Measurements from ENCODE around the gene NUP42. TPM values are rescaled to one million over a fixed set of nuclear protein-coding genes. Genes with fewer than 3 reads are reported as not detected.

The NUP42 gene
- total and polyA plus RNA-seq, 2 of the 13 experiments (the other 11 are each of a cell fraction or from before 2014, with no cell fraction given) = 32.0 to 51.5 TPM

- TF ChIP-seq, protein P1, sequence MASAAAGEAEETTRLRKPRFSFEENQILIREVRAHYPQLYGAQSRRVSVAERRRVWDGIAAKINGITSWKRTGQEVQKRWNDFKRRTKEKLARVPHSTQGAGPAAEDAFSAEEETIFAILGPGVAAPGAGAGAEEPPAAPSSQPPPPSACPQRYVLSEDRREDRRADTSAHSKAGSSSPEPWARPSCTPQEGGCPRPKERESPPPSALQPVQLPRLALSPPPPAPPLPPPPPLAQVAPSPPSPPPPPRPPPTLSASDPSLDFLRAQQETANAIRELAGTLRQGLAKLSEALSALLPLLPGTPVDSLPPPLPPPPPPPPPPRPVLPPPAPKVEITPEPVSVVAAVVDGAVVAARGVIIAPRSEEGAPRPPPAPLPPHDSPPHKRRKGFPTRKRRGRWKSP (CRISPR knock-in tag; IDR thresholded peaks at IDR 0.05) = peak; percentile 91
- TF ChIP-seq SATB2 (CRISPR knock-in tag; IDR thresholded peaks at IDR 0.05) (no peak), FIP1L1 (IDR thresholded peaks at IDR 0.05; ENCODE audit: borderline replicate concordance, insufficient read depth, low read depth, low read length) (no peak), KLF6 (CRISPR knock-in tag; IDR thresholded peaks at IDR 0.05) (peak; percentile 69; the same call in 1 of the 2 replicates), ZNF44 (CRISPR knock-in tag; IDR thresholded peaks at IDR 0.05) (0 out of 2 replicates have a peak, but pooled peaks have one; percentile 78), ZNF331 (CRISPR knock-in tag; IDR thresholded peaks at IDR 0.05) (peak; percentile 57), HDAC1 (CRISPR knock-in tag; IDR thresholded peaks at IDR 0.05) (peak; percentile 98), EHMT2 (IDR thresholded peaks at IDR 0.05; ENCODE audit: borderline replicate concordance, low read depth, low read length) (no peak), MIER2 (CRISPR knock-in tag; IDR thresholded peaks at IDR 0.05) (0 out of 2 replicates have a peak, but pooled peaks have one; percentile 9), SRF (IDR thresholded peaks at IDR 0.05; ENCODE audit: low read depth, low read length) (peak; percentile 80), IKZF1 (IDR thresholded peaks at IDR 0.05) (no peak), HNRNPL (IDR thresholded peaks at IDR 0.05; ENCODE audit: low read depth, low read length) (0 out of 2 replicates have a peak, but pooled peaks have one; percentile 53), ZNF335 (CRISPR knock-in tag; IDR thresholded peaks at IDR 0.05) (peak; percentile 60; the same call in 1 of the 2 replicates), ZNF546 (CRISPR knock-in tag; conservative IDR thresholded peaks at IDR 0.05) (peak; percentile 75; the same call in 1 of the 2 replicates), MYC (CRISPR knock-in tag; IDR thresholded peaks at IDR 0.05; ENCODE audit: borderline replicate concordance) (peak; percentile 92), FOXK2 (IDR thresholded peaks at IDR 0.05) (no peak), ARID2 (CRISPR knock-in tag; IDR thresholded peaks at IDR 0.05; ENCODE audit: borderline replicate concordance) (peak; percentile 92), ZNF772 (CRISPR knock-in tag; IDR thresholded peaks at IDR 0.05) (peak; percentile 80; the same call in 1 of the 2 replicates), ZNF775 (CRISPR knock-in tag; IDR thresholded peaks at IDR 0.05; ENCODE audit: borderline replicate concordance) (no peak), CC2D1A (CRISPR knock-in tag; IDR thresholded peaks at IDR 0.05) (no peak)
- TF ChIP-seq, protein P2, sequence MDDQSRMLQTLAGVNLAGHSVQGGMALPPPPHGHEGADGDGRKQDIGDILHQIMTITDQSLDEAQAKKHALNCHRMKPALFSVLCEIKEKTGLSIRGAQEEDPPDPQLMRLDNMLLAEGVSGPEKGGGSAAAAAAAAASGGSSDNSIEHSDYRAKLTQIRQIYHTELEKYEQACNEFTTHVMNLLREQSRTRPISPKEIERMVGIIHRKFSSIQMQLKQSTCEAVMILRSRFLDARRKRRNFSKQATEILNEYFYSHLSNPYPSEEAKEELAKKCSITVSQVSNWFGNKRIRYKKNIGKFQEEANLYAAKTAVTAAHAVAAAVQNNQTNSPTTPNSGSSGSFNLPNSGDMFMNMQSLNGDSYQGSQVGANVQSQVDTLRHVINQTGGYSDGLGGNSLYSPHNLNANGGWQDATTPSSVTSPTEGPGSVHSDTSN (CRISPR knock-in tag; IDR thresholded peaks at IDR 0.05; ENCODE audit: borderline replicate concordance) = no peak
- TF ChIP-seq, protein P3, sequence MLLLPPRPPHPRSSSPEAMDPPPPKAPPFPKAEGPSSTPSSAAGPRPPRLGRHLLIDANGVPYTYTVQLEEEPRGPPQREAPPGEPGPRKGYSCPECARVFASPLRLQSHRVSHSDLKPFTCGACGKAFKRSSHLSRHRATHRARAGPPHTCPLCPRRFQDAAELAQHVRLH (CRISPR knock-in tag; IDR thresholded peaks at IDR 0.05; ENCODE audit: borderline replicate concordance, low read depth) = peak; percentile 86; the same call in 1 of the 2 replicates
- TF ChIP-seq, protein P4, sequence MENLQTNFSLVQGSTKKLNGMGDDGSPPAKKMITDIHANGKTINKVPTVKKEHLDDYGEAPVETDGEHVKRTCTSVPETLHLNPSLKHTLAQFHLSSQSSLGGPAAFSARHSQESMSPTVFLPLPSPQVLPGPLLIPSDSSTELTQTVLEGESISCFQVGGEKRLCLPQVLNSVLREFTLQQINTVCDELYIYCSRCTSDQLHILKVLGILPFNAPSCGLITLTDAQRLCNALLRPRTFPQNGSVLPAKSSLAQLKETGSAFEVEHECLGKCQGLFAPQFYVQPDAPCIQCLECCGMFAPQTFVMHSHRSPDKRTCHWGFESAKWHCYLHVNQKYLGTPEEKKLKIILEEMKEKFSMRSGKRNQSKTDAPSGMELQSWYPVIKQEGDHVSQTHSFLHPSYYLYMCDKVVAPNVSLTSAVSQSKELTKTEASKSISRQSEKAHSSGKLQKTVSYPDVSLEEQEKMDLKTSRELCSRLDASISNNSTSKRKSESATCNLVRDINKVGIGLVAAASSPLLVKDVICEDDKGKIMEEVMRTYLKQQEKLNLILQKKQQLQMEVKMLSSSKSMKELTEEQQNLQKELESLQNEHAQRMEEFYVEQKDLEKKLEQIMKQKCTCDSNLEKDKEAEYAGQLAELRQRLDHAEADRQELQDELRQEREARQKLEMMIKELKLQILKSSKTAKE (CRISPR knock-in tag; IDR thresholded peaks at IDR 0.05; ENCODE audit: borderline replicate concordance) = peak; percentile 18; the same call in 1 of the 2 replicates
- TF ChIP-seq, protein P5, sequence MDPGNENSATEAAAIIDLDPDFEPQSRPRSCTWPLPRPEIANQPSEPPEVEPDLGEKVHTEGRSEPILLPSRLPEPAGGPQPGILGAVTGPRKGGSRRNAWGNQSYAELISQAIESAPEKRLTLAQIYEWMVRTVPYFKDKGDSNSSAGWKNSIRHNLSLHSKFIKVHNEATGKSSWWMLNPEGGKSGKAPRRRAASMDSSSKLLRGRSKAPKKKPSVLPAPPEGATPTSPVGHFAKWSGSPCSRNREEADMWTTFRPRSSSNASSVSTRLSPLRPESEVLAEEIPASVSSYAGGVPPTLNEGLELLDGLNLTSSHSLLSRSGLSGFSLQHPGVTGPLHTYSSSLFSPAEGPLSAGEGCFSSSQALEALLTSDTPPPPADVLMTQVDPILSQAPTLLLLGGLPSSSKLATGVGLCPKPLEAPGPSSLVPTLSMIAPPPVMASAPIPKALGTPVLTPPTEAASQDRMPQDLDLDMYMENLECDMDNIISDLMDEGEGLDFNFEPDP (CRISPR knock-in tag; conservative IDR thresholded peaks at IDR 0.05) = no peak
These were observed at the start of gene NUP42 (continued) for GRCh38 chr7:23181684-23182553.

Data from HepG2 (cell line).